ENCODE results near the gene MPP2.
"Not testable (repeated sequence)": the region's sequence is repeated elsewhere in the genome, so short reads cannot be mapped to it uniquely, and the experiment has no call there.

The MPP2 gene

GRCh38 chr17:43907425-43907981 is at the start of gene MPP2:
MPP2 (minus strand) TSS chr17:43907536; CDS start chr17:43904460, 3,076 bp downstream.
- intact Hi-C loops (cut with DNase I): no loop called here
- peak; percentile 73 to 97 (median 84) for DNase-seq

- DNase-seq: peak in 3 of 10 donors; percentile 35 to 39 (median 38)
- intact Hi-C loops (cut with DNase I): no loop called here
Measured at GRCh38 chr17:43956222-43956621, 48.9 kb upstream of the MPP2 start.

- DNase-seq: peak in 1 of 10 donors; percentile 35
- intact Hi-C loops (cut with DNase I): no loop called here
Measured at GRCh38 chr17:43953746-43954145, 46.4 kb upstream of the MPP2 start, which contains the start of gene PYY. PYY (minus strand) TSS chr17:43953940; CDS start chr17:43953483, 457 bp downstream.

- intact Hi-C loops (cut with DNase I): no loop called here
- DNase-seq: peak in 2 of 10 donors; percentile 31 to 64
Measured at GRCh38 chr17:43952724-43953666, 45.7 kb upstream of the MPP2 start.

- DNase-seq: peak in 2 of 10 donors; percentile 35 to 61
- intact Hi-C loops (cut with DNase I): no loop called here
Measured at GRCh38 chr17:43952351-43952723, 45.0 kb upstream of the MPP2 start.

- intact Hi-C loops (cut with DNase I): no loop called here
Measured at GRCh38 chr17:43951750-43952149, 44.4 kb upstream of the MPP2 start.

GRCh38 chr17:43950554-43950953 is 43.2 kb upstream of the MPP2 start:
- no peak for DNase-seq
- intact Hi-C loops (cut with DNase I): no loop called here

More at GRCh38 chr17:43951750-43952149, 44.4 kb upstream of the MPP2 start:
- peak in 2 of 10 donors; percentile 13 to 17 for DNase-seq

- peak in 1 of 10 donors; percentile 2 for DNase-seq
- intact Hi-C loops (cut with DNase I): loop anchor here (10.0 kb wide), 1 partner anchor 75 kb away; no protein-coding TSS in a partner anchor
Measured at GRCh38 chr17:43949781-43950180, 42.4 kb upstream of the MPP2 start.

- intact Hi-C loops (cut with DNase I): loop anchor here (10.0 kb wide), 1 partner anchor 72 kb away; no protein-coding TSS in a partner anchor
- peak in 2 of 10 donors; percentile 3 to 22 for DNase-seq
Measured at GRCh38 chr17:43946781-43947180, 39.4 kb upstream of the MPP2 start.

GRCh38 chr17:43945074-43945829 is 37.9 kb upstream of the MPP2 start:
- intact Hi-C loops (cut with DNase I): loop anchor here (10.0 kb wide), 1 partner anchor 70 kb away; no protein-coding TSS in a partner anchor
- peak in 2 of 10 donors; percentile 4 to 10 for DNase-seq

GRCh38 chr17:43942051-43942685 is 34.8 kb upstream of the MPP2 start, which contains the start of gene PPY:
PPY (minus strand) TSS chr17:43942476; CDS start chr17:43941654, 822 bp downstream.
- DNase-seq: peak in 2 of 10 donors; percentile 31 to 59
- intact Hi-C loops (cut with DNase I): loop anchor here (10.0 kb wide), 1 partner anchor 67 kb away; no protein-coding TSS in a partner anchor

- DNase-seq: peak in 2 of 10 donors; percentile 54 to 55
- intact Hi-C loops (cut with DNase I): loop anchor here (10.0 kb wide), 1 partner anchor 66 kb away; no protein-coding TSS in a partner anchor
Measured at GRCh38 chr17:43940630-43941029, 33.3 kb upstream of the MPP2 start.

- intact Hi-C loops (cut with DNase I): loop anchor here (10.0 kb wide), 1 partner anchor 65 kb away; no protein-coding TSS in a partner anchor
- DNase-seq: peak in 1 of 10 donors; percentile 31
Measured at GRCh38 chr17:43939886-43940285, 32.5 kb upstream of the MPP2 start.

- intact Hi-C loops (cut with DNase I): not testable (repeated sequence)
- DNase-seq: peak in 2 of 10 donors; percentile 20 to 30
Measured at GRCh38 chr17:43939452-43939851, 32.1 kb upstream of the MPP2 start.

GRCh38 chr17:43938838-43939182 is 31.5 kb upstream of the MPP2 start:
- intact Hi-C loops (cut with DNase I): no loop called here
- peak in 1 of 10 donors; percentile 47 for DNase-seq

- intact Hi-C loops (cut with DNase I): no loop called here
- no peak for DNase-seq
Measured at GRCh38 chr17:43936434-43936833, 29.1 kb upstream of the MPP2 start.

GRCh38 chr17:43935926-43936261 is 28.6 kb upstream of the MPP2 start:
- DNase-seq: peak in 1 of 10 donors; percentile 66
- intact Hi-C loops (cut with DNase I): no loop called here

- DNase-seq: peak in 2 of 10 donors; percentile 2 to 66
- intact Hi-C loops (cut with DNase I): no loop called here
Measured at GRCh38 chr17:43935204-43935925, 28.0 kb upstream of the MPP2 start.

GRCh38 chr17:43932923-43933322 is 25.6 kb upstream of the MPP2 start:
- intact Hi-C loops (cut with DNase I): no loop called here
- DNase-seq: no peak

Data from posterior cingulate gyrus (tissue), 11 donors.